ENCODE data around the gene CABLES2.
A peak's percentile ranks its signal among the peaks of the same experiment; 100 is the strongest.

Gene CABLES2

DNA sequence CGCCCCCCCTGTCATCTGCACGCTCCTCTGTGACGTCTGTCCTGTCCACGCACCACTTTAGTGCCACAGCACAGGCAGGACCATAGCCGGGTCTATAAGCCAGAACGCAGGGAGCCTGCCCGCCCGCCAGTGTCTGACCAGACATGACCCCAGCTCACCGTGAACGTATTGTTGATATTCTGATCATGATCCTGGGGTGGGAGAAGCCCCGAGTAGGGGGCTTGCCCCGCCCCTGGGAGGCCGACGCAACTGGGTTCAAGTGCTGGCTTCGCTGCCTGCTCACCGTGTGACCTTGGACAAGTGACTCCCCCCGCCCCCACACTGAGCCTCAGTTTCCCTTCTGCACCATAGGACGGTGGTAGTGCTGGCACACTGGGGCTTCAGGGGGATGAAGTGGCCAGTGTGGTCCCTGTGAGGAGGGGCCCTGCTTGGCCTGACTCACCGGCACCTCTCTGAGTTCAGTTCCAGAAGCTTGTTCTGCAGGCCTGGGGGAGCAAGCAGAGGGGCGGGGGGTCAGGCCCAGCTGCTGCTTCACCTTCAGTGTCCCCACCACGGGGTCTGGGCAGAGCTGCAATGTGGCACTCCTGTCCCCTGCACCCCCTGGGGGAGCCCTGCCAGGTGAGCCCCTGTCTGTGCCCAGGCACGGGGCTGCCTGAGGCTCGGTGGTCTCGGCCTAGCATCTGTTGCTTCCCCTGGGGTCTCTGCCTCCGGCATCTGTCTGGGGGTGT is 11.1 kb upstream of the CABLES2 start:
- no peak for DNase-seq

DNA sequence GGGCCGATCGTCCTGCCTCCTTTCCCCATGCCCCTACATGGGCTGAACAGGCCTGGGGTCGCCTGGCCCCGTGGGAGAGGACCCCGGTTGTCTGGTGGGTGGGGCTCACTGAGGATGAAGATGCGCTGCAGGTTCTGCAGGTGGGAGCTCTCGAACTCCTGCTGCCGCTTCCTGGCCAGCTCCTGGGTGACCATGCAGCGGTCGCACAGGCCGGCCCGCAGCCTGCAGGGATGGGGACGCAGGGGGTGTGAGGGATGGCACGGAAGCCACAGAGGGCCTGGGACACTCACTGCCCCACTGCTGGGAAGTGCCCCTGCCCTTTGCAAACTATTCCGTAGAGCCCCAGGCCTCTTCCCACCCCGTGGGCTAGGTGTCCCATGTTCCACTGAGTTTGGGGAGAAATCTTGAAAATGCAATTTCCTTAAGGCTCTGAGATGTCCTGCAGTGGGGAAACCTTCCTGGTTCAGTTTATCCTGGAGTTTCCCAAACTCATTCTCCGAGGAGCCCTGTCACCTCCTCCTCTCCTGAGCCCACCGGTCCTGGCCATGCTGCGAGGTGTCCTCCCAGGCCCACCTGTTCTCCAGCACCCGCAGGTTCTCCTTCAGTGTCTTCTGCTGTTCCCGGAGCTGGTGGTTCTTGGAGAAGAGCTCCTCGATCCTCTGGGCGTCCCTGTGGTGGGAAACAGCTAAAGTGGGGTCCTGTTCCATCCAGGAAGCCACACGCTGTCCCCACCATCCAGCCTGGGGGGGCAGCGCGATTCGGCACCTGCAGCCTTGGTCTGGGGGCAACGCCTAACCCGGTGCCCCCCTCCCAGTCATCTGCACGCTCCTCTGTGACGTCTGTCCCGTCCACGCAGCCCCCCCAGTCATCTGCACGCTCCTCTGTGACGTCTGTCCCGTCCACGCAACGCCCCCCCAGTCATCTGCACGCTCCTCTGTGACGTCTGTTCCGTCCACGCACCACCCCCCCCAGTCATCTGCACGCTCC is 9.9 kb upstream of the CABLES2 start:
- DNase-seq = no peak

DNA sequence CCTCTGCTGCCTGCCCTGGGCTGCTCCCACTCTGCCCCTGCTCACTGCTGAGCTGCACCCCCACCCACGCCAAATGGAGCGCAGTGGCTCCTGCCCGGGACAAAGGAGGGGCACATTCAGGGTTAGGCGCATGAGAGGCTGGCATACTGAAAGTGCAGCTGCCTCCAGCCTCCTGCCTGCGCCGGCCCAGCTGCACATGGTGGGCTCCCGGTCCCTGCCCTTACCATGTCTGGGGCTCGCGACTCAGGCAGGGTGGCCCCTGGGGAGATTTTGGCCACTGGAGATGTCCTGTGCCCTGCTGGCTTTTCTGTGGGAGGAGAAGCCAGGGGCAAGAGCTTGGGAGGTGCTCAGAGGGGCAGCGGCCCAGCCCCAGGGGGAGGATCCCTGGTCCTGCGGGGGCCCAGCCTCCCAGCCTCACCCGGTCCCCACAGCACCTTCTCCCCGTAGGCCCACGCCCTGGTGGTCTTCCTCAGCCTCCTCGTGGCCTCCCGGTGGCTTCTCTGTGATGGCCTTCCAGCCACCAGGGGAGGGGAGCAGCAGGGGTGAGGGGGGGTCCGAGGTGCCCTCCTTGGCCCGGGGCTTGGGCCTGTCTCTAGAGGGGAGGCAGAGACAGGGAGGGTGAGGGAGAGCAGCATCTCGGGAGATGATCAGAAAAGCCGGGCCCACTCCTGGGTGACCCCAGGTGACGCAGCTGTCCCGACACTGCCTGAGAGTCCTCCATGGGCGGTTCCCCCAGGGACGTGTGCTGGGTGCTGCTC is 8.4 kb upstream of the CABLES2 start:
- no peak for DNase-seq

DNA sequence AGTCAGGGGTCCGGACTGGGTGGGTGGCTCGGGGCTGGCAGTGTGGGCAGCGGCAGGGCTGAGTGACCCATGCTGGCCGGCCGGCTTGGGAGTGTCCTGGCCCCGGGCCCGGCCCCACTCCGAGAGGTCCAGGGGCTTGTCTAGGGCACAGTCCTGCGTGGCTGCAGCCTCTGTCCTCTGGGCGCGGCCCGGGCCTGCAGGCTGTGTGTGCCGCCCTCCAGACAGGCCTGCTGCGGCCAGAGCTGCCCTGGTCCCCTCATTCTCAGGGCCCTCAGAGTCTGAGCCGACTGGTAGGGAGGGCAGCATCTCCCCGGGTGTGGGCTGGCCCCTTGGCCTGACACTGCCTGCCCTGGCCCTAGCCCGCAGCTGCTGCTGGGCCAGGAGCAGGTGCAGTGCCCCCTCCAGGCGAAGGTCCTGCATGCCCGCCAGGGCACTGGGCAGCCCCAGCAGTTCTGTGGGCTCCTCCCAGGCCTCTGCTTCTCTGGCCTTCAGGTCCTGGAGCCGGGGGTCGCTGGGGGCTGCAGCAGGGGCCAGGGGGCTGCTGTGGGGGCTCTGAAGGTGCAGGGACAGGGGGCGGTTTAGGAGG is 6.9 kb upstream of the CABLES2 start:
- no peak for DNase-seq

DNA sequence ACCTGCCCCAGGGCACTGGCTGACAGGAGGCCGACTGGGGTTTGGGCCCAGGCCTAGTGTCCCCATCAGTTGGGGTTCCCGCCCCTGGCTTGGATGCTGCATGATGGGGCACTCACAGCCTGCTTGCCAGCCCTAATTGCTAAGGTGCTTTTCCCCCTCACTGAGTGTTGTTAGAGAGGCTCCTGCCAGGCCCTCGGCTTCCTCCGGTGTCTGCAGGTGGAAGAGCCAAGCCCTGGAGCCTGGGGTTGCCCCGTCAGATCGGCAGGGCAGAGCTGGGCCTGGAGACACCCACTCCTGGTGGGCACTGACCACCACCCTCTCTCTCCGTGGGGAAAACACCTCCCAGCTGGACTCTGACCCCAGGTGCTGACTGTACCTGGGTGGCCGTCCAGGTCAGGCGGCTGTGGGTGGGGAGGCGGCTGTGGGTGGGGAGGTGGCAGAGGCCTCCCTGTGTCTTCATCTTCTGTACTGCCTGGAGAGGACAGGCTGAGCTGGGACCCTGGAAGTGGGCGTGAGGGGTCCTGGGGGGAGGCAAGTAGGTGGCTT is 6.0 kb upstream of the CABLES2 start:
- no peak for DNase-seq

DNA sequence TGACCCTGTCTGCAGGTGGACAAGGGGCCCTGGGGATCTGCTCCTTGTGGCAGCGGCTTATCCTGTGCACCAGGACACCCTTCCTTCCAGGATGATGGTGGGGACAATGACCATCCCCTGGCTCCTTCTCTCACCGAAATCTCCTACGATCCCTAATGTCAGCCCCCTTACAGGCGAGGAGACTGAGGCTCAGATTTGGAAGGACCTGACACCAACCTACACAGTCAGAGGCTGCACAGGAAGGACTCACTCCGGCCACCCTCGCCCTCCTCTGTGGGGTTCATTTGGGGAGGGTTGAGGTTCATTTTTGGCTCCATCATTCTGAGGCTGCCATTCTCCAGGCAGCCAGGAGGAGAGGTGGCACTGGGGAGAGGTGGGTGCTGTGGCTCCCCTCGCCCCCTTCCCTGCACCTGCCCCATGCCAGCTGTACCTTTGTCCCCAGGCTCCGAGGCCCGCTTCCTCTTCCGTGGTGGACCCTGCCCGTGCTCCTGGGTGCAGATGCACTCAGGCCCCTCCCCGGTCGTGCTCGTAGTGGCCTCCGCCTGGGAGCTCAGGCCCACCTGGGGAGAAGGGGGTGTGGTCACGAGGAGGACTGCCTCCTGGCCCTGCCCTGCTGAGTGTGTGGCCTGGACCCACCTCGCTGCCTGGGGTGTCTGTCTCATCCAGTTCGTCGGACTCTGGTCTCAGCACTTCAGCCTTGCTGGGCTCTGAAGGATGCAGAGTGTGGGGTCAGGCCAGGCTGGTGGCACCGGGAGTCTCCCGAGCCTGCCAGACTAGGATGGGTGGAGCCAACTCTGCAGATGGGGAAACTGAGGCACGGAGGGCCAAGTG is 5.3 kb upstream of the CABLES2 start:
- DNase-seq = no peak

DNA sequence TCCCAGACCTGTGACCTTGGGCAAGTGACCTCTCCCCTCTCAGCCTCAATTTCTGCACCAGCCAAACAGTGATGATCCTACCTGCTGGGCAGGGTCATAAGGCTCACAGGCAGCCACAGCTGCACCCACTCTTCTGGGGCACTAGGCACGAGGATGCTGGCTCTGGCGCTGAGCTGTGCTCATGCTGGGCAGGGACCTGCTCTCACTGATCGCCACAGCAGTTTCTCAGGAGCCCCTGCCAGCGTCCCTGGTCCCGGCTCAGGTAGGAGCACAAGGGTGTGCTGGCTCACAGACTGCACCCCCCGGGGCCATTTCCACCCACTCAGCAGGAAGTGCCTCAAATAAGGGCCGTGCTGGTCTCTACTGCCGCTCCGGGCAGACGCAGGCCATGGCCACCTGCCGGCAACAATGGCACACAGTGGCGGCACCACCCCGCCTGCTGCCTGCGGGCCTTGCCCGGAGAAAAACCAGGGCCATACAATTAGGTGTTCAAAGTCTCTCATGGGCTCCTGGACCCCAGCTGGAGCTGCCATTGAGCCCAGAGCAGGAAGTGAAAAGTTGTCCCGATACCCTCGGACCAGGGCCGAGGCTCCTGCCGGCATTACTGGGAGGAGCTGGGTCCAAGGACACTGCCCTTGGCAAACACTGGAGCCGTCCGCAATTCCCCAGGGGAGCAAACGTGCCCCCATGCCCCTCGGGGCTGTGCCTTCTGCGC is 4.6 kb upstream of the CABLES2 start:
- DNase-seq = no peak

DNA sequence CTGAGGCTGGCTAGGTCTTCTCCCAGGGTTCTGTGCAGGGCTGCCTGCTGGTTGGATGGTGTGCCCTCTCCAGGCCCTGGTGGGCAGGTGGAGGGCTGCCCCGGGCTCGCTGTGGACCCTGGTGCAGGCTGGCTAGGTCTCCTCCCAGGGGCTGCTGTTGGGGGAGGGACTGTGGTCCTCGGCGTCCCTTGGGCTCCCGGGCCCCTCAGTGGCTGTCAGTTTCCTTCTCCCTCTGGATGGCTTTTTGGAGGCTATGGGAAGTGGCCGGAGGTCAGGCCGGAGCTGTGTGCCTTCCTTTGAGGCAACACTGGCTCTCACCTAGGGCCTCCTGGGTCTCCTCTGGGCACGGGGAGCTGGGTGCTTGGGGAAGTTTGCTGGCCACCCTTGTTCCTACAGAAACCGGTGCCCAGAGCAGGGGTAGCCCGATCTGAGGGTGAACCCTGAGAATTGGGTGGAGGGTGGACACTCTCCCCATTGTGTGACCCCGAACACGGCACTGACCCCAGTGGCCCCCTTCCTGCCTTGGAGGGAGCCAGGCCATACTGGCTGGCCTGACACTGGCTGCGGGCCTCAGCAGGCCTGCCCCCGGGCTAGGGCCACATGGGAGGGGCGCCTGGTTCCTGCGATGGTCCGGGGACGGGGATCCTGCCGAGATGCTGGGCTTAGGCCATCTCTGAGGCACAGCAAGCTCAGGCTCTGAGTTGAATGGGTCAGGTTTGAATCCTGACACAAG is 3.8 kb upstream of the CABLES2 start:
- no peak for DNase-seq

DNA sequence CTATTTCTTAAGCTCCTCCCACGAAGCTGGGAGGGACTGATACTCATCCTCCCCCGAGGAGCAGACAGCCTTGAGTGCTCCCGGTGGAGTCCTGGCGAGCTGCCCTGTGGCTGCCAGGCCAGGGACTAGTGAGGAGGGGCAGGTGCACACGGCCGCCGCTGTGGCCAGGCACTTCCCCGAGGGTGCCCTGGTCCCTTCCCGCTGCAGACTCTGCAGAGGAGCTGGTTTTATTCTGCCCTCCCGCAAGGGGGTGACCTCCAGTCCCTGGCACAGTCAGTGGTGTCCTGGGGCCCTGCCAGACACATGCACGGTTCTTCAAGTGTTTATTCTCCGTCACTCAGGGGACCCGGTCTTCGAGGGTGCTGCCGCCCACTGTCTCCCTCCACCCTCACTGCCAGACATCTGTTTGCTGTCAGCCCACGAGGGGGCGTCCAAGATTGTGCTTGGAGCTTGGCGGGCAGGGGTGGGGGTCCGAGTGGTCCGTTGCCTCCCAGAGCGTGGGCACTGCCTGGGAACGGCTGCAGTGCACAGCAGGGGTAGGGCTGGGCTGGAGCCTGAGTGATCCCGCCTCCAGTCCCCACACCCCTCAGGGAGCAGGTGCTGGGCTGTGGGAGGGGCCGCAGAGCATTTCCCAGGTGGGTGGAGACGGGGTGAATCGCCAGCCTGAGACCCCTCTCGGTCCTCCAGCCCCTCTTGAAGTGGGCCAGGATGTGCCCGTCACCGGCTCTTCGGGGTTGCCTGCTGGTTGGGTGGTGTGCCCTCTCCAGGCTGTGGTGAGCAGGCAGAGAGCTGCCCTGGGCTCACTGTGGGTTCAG is 3.1 kb upstream of the CABLES2 start:
- DNase-seq = peak; percentile 38

DNA sequence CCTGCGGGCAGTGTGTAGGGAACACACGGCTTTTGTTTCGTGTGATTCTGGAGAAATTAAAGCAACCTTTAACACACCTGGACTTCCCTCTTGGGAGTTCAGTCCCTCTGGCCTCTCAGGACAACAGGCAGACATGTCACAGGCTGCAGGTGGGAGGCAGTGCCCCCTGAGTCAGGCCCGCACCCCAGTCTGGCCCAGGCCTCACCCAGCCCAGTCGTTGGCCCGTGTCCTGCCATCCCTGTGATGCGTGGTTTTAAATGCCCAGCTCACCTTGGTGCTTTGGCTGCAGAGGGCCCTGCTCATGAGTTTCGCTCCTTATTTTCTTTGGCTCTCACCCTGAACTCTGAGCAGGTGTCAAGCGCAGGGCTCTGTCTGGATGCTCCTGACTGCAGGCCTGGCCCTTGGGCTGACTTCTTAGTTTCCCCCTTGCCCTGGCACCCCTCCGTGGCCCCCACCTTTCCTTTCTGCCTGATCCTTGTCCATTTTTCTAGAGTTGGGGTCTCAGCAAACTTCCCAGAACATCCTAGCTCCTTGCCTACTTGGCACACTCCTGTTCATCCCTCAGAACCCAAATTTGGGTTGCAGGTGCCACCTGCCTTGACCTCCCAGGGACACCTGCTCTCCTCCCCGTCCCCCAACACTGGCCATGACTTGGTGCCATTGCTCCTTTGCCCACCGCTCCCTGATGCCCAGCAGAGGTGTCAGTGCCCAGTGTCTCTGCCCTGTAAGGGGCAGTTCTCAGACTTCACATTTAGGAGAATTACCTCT is 2.2 kb upstream of the CABLES2 start:
- no peak for DNase-seq

DNA sequence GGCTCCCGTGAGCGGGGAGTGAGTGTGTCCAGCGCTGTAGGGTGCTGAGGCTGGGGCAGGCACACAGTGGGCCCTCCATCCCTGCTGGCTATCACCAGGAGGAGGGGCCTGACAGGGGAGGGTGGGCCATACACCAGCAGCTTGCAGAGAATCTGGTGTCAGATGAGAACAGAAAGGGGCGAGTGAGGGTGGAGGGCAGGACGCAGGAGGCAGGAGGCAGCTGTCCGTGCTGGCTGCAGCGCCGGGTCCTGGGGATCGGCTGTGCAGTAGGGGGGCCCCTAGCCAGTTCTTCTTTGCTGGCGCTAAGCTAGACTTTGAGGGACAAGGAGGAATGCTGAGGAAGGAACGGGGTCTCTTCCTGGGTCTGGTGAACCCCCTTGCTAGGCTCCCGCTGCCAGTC is 1.6 kb upstream of the CABLES2 start:
- DNase-seq = no peak

DNA sequence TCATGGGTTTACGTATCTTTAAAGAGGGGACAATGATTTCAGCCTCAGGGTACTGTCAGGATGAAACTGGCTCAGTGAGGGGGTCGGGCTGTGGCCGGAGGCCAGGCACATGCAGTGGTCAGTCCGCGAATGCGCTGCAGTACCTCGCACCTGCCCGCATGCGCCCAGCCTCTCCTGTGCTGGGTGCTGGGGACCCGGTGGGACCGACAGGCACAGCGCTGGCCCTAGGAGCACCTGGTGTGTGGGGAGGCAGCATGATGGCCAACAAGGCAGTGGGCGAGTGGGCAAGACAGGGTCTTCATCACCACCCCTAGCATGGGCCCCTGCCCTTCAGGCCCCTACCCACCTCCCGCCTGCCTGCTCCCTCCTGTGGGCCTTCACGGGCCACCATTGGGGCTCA is 970 bp upstream of the CABLES2 start:
- DNase-seq = no peak

DNA sequence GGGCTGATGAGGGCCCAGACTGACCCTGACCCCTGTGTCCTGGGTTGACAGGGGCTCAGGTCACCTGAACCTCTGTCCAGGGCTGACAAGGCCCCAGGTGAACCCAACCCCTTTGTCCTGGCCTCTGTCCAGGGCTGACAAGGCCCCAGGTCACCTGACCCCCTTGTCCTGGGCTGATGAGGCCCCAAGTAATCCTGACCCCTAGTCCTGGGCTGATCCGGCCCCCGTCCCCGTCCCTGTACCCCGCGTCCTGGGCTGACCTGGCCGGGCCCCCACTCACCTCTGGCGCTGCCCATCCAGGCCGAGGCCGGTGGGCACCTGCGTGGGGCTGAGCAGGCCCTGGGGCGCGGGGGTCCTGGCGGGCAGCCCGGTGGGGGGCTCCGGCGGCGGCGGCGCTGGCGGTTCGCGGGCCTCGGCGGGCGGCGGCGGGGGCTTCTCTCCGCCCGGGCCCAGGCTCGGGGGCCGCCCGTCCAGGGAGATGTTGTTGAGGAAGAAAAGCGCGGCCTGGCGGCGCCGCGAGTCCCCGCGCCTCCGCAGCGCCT is 379 bp downstream of the CABLES2 start:
- no peak for DNase-seq

DNA sequence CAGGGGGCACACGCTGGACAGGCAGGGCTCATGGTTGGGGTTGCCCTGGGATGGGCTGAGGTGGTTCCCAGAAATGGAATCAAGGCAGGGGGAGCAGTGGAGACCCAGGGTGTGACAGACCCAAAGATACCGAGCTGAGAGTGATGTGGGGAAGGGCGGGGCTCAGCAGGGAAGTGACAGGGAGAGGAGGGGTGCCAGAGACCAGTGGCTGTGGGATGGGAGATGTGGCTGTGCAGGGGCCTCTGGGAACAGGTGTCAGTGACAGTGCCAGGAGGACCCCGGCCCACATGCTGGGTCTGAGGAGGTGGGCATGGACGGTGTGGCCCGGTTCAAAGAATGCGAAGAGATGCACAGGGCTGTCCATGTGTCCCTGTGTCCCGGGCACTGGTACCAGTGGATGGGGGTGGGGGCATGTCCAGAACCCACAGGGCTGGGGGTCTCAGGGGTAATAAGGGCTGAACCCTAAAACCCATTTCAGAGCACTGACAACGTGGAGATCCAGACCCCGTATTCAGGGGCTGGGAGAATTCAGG is 1.0 kb downstream of the CABLES2 start:
- DNase-seq = no peak

DNA sequence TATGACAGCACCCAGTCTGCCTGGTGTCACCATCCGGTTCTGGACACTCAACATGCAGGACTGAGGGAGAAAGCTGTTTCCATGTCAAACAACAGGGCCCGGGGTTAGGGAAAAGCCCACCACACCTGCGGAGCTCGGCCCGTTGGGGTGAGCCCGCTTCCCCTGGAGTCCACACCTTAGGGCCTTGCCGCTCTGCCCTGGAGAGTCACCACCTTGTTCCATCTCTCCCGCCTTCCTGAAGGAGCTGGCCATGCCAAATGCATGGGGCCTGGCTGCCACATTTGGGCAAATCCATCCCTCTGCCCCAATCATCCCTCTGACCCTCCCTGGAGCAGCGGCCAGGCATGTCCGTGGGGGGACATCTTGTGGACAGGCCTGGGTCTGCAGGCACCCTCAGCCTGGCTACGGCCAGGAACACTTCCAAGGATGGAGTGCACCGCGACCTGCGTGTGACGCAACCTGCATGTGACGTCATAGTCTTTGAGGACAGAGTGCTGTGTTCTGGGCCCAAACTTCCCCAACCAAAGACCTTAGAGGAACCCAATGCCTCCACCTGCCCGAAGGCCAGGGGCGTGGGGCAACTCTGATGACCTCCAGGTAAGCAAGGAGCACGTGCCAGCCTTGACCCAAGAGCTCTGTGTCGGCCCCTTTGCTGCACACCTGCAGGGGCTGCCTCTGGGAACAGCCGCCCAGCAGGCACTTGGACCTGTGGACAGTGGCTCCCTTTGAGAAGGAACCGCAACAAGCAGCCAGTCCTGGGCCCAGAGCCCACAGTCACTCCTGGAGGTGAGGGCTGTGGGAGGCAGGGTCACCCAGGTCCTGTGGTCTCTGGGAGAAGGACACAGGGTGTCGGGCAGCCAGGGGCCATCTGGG is 1.7 kb downstream of the CABLES2 start:
- DNase-seq = no peak

DNA sequence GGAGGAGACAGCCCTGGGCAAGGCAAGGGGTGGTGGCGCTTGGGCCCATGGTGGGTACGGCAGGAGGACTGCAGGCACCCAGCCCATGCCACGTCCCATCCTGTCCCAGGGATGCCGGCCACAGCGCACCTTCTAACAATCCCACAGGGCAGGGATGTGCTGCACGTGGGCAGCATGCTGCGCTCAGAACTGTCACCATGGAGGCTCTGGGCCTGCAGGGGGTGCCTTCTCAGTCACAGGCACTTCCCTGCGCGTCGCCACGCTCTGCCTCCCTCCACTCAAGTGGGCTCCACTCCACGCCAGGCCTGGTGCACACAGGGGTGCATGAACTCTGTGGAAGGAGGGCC is 2.4 kb downstream of the CABLES2 start:
- DNase-seq = no peak

DNA sequence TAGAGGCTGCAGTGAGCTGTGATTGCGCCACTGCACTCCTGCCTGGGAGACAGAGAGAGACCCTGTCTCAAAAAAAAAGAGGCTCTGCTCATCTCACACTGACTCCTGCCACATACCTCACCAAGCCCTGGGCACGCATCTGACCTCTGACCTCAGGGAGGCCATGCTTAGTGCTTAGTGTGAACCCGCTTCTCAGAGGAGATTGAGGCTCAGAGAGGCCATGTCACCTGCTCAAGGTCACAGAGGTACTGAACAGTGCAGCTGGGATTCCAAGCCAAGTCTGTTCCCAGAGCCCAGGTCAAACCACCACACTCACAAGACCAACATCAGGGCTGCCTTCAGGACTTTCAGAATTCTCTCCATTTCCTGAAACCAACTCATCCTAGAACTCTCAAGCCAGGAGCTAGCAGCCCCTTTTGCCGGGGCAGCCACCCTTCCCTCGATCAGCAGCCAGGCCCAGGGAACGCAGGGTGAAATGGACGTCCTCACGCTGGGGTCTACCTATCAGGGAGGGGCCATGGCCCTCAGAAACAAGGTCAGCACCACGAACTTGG is 2.9 kb downstream of the CABLES2 start:
- no peak for DNase-seq
